ENCODE results near the gene IP6K1. TPM values are rescaled to one million over a fixed set of nuclear protein-coding genes. Genes with fewer than 3 reads are reported as not detected.

IP6K1 gene
- total and polyA plus RNA-seq, 12 donors = 12.3 to 73.9 (median 44.2) TPM

DNA sequence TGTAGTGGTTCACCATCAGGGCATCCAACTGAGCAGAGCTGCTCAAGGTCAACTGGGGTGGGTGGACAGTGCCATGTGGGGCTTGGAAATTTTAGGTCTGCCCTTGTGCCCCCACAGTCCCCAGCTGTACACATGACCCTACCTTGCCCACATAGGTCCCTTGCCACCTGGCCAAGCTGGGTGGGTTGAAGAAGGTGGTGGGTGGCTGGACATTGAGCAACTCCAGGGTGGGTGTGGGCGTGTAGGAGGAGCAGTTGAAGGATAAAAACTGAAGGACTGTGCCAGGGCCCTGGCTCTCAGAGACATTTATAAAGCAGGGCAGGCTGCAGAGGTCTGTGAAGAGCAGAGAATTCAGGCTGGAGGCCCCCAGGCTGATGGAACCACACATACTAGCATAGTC lies 12.8 kb upstream of the IP6K1 start:
- Histone ChIP-seq H3K4me3 (no peak overlapping the region), H3K27ac (no peak overlapping the region), H3K9me3 (replicated peaks in 1 of 3) (no peaks in the 10 kb centered on the region), H3K36me3 (replicated peaks in 1 of 2) (no peaks in the 10 kb centered on the region), H3K27me3 (no peaks in the 10 kb centered on the region), H3K4me1 (replicated peaks in 1 of 2) (peaks cover 0 to 8% of the 10 kb centered on the region in 2 donors)
- DNase-seq = no peak
- TF ChIP-seq, protein P1, sequence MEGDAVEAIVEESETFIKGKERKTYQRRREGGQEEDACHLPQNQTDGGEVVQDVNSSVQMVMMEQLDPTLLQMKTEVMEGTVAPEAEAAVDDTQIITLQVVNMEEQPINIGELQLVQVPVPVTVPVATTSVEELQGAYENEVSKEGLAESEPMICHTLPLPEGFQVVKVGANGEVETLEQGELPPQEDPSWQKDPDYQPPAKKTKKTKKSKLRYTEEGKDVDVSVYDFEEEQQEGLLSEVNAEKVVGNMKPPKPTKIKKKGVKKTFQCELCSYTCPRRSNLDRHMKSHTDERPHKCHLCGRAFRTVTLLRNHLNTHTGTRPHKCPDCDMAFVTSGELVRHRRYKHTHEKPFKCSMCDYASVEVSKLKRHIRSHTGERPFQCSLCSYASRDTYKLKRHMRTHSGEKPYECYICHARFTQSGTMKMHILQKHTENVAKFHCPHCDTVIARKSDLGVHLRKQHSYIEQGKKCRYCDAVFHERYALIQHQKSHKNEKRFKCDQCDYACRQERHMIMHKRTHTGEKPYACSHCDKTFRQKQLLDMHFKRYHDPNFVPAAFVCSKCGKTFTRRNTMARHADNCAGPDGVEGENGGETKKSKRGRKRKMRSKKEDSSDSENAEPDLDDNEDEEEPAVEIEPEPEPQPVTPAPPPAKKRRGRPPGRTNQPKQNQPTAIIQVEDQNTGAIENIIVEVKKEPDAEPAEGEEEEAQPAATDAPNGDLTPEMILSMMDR (IDR thresholded peaks at IDR 0.05) = no peak
- TF ChIP-seq POLR2A (IDR thresholded peaks at IDR 0.05) = no peak
- 25 to 81% (median 49%) methylated on average over 1 of the region's 1 CpG for WGBS, 4 donors
- intact Hi-C loops (cut with DNase I) = no loop called here

DNA sequence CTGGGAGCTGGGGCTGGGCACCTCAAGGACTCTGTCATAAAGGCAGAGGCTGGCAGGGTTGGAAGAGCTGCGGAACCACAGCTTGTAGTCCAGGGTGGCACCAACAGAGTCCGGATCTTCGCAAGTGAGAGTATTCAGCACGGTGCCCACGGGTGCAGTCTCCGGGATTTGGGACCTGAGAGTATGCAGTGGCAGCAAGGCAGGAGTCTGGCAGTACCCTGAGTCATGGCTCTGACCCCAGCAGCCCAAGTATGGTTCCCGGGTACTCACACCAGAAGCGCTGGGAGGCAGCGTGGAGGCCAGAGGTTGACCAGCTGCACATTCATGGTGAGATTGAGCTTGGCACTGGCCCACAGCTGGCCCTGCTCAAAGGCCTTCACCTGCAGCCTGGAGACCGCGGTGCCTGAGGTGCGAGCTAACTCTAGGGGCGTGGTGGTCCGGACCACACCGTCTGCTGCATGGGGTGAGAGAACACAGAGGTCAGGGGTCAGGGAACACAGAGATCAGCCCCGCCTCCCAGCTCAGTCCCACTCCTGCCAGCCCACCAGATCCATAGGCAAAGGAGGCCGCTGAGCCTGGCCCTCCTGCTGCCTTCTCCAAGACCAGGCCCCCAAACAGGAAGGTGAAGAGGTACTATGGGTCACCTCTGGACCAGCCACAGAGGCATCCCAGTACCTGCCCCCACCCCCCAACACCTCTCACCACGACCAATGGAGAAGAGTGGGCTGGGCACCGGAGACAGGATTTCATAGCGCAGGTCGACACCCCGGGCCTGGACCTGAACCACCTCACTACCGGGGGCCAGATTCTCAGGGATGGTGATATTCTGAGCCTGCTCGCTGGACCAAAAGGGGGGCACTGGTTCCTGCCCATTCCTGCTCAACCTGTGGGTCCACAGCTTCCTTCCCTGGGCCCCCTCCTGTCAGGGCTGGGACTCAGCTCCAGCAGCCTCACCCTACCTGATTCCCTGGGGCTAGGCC lies 8.9 kb upstream of the IP6K1 start:
- Histone ChIP-seq H3K27me3 (no peaks in the 10 kb centered on the region), H3K4me3 (no peak overlapping the region), H3K9me3 (replicated peaks in 1 of 3) (no peaks in the 10 kb centered on the region), H3K27ac (no peak overlapping the region), H3K36me3 (replicated peaks in 1 of 2) (no peaks in the 10 kb centered on the region), H3K4me1 (replicated peaks in 1 of 2) (no peaks in the 10 kb centered on the region)
- DNase-seq = no peak
- intact Hi-C loops (cut with DNase I) = no loop called here
- WGBS, 4 donors = 78 to 90% (median 88%) methylated on average over 13 to 24 of the region's 24 CpGs
- TF ChIP-seq POLR2A (IDR thresholded peaks at IDR 0.05) = no peak
- TF ChIP-seq, protein P1 (IDR thresholded peaks at IDR 0.05) = no peak

DNA sequence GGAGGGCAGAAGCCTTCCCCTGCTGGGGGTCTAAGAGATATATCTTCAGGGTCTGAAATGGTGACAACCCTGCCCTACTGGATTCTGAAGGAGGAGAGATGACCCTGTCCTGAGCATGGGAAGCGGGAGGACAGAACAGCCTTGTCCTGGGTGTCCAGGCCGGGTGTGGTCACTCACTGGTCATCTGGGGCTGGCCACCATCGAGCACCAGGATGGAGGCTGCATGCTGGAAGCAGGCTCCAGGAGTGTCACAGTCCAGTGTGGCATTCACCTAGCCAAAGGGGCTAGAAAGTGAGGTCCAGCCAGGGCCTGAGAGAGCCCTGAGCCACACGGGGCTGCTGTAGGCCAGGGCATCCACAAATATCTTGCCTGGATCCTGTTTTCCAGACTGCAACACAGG lies 8.1 kb upstream of the IP6K1 start:
- H3K27me3 ChIP-seq = no peaks in the 10 kb centered on the region
- no peak overlapping the region for H3K27ac ChIP-seq
- no peak for DNase-seq
- TF ChIP-seq, protein P1 (IDR thresholded peaks at IDR 0.05) = no peak
- TF ChIP-seq POLR2A (IDR thresholded peaks at IDR 0.05) = no peak
- H3K9me3 ChIP-seq (replicated peaks in 1 of 3) = no peaks in the 10 kb centered on the region
- 80 to 92% (median 84%) methylated on average over 3 to 4 of the region's 4 CpGs; no CpG with 5 or more reads in 1 of the 4 donors for WGBS, 4 donors
- no peak overlapping the region for H3K4me3 ChIP-seq
- intact Hi-C loops (cut with DNase I) = no loop called here
- H3K4me1 ChIP-seq (replicated peaks in 1 of 2) = no peaks in the 10 kb centered on the region
- no peaks in the 10 kb centered on the region for H3K36me3 ChIP-seq (replicated peaks in 1 of 2)

DNA sequence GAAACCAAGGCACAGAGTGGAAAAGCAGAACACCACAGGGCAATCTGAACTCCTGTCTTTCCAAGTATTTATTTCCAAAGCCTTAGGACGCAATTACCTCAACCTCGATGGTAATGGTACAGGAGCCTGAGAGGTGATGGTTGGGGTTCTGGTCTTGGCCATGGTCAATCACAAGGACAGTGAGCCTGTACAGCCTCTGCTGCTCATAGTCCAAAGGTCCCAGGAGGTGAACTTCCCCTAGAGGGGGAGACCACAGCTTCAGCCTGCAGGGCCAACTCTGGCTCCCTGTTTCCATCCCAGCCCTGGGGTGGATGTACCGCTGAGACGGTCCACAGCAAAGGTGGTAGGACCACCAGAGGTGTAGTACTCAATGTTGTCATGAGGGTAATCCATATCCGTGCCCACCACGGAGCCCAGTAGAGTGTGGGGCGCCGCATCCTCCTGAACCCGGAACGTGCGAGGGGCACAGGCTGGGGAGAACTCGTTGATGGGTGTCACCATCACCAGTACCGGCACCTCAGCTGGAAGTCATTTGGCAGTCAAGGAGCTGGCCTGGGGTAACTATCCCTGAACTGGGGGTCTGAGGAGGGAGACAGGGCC lies 7.2 kb upstream of the IP6K1 start:
- WGBS, 4 donors = 89 to 93% (median 93%) methylated on average over 13 of the region's 13 CpGs

More for the DNA sequence above, 7.2 kb upstream of the IP6K1 start:
- no peaks in the 10 kb centered on the region for H3K9me3 ChIP-seq (replicated peaks in 1 of 3)
- no peaks in the 10 kb centered on the region for H3K36me3 ChIP-seq (replicated peaks in 1 of 2)
- H3K4me3 ChIP-seq = no peak overlapping the region
- H3K27ac ChIP-seq = no peak overlapping the region
- DNase-seq = peak in 1 of 7 donors; percentile 6
- TF ChIP-seq, protein P1 (IDR thresholded peaks at IDR 0.05) = no peak
- TF ChIP-seq POLR2A (IDR thresholded peaks at IDR 0.05) = no peak
- H3K4me1 ChIP-seq (replicated peaks in 1 of 2) = no peaks in the 10 kb centered on the region
- H3K27me3 ChIP-seq = no peaks in the 10 kb centered on the region
- intact Hi-C loops (cut with DNase I) = no loop called here
